Skin epidermis (tissue), 12 donors: ENCODE measurements around the gene KYAT1.

ENCODE experiments used
- H3K27ac ChIP-seq, 21 experiments: fragments of 200-600 bp; sonication (generic) in 11 of 21; one replicate each; pipeline ENCODE4 v1.5.0; 2020; ENCODE audit warnings: mild to moderate bottlenecking in 3 of 21, inconsistent platforms in 2 of 21, moderate library complexity in 2 of 21
- H3K4me3 ChIP-seq, 7 experiments: fragments of 200-600 bp; sonication (generic) in 2 of 7; one replicate each; pipeline ENCODE4 v1.5.0; 2020; ENCODE audit warnings: inconsistent platforms in 2 of 7, mild to moderate bottlenecking in 2 of 7, moderate library complexity in 1 of 7

The KYAT1 gene

GRCh38 chr9:128881884-128882676 lies at the start of gene KYAT1, which contains the start of gene LRRC8A:
Gene KYAT1 (minus strand): TSS chr9:128881950. CDS start chr9:128845405, 36,545 bp downstream.
Gene LRRC8A (plus strand): TSS chr9:128882133. CDS start chr9:128907165, 25,032 bp downstream.
- H3K27ac ChIP-seq = peak within 1 kb of the TSS; percentile 91 to 100 (median 97)

GRCh38 chr9:128929560-128929959 lies 47.8 kb upstream of the KYAT1 start:
- no peak overlapping the region for H3K27ac ChIP-seq

More at GRCh38 chr9:128881884-128882676, at the start of gene KYAT1, which contains the start of gene LRRC8A:
- peak within 1 kb of the TSS; percentile 69 to 99 (median 95) for H3K4me3 ChIP-seq

GRCh38 chr9:128928624-128929023 lies 46.9 kb upstream of the KYAT1 start:
- Histone ChIP-seq H3K4me3 (no peak overlapping the region), H3K27ac (no peak overlapping the region)

More at GRCh38 chr9:128929560-128929959, 47.8 kb upstream of the KYAT1 start:
- no peak overlapping the region for H3K4me3 ChIP-seq

GRCh38 chr9:128927731-128928411 lies 46.1 kb upstream of the KYAT1 start:
- H3K4me3 ChIP-seq = no peak overlapping the region
- peak overlapping the region in 2 of 21 experiments; percentile 28 to 43 for H3K27ac ChIP-seq

GRCh38 chr9:128923493-128923883 lies 41.7 kb upstream of the KYAT1 start:
- Histone ChIP-seq H3K27ac (no peak overlapping the region), H3K4me3 (no peak overlapping the region)

DNA sequence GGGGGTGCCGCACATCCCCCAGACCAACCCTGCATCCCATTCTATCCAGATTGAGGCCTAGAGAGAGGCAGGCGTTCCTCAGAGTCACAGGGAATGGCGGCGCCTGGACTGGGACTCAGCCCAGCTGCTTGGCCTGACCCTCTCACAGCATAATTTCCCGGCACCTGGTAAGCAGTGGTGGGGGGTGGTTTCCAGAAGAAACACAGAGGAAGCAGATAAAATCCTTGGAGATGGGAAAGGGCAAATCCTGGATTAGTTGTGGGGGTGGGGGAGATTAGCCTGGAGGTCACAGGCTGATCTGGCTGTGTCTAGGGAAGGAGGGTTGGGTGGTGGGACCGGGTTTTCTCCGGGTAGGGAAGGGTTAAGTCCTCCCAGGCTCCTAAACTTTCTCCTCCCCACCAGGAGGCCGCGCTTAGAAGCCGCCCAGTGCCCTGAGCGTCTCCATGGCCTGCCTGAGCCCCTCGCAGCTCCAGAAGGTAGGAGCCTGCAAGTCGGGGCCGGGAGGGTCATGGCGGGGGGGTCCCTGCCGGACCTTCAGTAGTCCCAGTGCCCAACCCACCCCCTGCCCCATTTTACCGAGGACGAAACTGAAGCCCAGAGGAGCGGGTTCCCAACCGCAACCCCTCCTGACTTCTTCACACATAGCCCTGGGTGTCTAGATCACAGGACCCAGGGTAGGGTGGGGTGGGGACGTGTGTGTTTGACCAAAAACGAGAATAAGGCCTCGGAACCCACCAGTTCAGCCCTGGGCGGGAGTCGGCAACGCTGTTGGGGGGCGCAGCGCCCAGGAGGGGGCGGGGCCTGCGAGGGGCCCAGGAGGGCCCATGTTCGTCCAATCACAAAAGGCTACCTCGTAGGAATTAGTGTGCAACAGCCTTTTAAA lies 40.4 kb upstream of the KYAT1 start:
- Histone ChIP-seq H3K4me3 (peak overlapping the region; percentile 12 to 57 (median 39)), H3K27ac (peak overlapping the region in 20 of 21 experiments; percentile 25 to 88 (median 79))

DNA sequence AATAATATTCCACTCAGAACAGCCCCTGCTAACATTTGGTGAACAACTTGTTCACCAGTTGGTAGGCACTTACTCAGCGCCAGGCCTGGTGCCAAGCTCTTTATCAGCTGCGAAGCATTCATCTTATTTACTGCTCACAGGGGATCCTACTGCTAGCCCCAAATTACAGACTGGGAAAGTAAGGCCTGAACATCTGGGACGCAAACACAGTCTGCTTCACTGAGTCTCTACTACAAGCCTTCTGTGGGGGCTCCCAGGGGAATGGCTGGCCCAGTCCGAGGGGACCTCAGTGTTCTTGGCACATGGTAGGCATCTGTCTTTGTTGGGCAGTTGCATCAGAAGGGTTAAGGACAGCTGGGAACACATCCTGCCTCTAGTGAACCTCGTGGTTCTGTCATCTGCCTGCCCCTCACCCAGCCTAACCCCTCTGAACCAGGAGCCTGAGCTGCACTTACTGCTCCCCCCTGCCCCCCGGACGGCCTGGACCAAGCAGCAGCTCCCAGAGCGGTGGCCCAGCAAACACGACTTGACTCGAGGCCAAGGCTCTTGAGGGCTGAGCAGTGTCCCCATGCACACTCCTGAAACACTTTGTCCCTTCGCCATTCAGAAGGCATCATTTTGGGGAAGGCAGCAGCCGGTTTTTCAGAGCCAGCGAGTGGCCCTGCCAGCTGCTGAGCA lies 38.8 kb upstream of the KYAT1 start, which contains the start of gene PHYHD1:
Gene PHYHD1 (plus strand): TSS at position 602 of the 678 bp plus-strand sequence. CDS start 1,342 bp downstream, outside the sequence.
- peak within 1 kb of the TSS in 4 of 7 experiments; percentile 12 to 57 (median 40) for H3K4me3 ChIP-seq
- peak within 1 kb of the TSS in 17 of 21 experiments; percentile 6 to 88 (median 82) for H3K27ac ChIP-seq

DNA sequence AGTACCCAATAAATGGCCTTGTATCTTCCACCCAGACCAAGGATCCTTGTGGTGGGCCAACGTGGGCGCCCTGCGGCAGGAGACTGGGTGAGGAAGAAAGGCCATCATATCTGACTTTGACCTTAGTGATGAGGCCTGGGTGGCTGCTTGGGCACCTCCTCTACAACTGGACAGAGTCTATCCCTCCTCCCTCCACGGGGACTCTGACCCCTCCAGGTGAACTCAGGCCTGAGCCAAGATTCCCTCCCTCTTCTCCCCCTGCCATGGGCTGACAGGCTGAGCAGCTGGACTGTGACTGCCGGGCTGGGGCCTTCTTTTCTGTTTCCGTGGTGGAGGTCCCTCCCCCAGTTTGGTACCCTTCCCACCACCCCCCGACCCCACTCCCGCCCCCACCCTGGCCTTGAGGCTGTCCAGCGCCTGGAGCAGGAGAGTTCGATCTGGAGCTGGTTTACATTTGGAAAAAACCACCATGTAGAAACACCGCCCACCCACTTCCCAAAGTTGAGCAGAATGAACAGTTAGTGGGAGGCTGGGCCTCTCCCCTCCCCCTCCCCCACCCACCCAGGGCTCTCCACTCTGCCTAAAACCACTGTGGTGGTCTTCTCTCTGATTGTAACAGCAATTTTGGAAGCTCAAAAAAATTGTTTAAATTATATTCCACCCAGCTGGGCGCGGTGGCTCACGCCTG lies 37.8 kb upstream of the KYAT1 start:
- Histone ChIP-seq H3K4me3 (no peak overlapping the region), H3K27ac (peak overlapping the region in 11 of 21 experiments; percentile 9 to 85 (median 57))

DNA sequence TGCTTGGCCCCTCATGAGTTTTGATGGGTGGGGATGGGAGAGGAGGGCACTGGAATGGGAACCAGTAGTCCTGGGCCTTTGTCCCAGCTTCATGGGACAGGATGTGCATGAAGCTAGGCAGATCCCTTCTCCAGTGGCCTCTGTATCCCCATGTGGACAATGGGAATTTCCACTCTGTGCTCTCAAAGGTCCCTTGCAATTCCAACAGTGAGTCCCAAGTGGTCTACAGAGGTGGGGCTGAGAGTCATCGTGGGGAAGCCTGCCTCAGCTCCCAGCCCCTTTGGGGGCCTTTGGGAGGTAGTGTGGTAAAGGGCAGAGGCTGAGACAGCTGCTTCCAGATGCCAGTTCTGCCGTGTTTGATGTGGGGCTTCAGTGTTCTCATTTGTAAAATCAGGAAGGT lies 37.2 kb upstream of the KYAT1 start:
- peak overlapping the region in 8 of 21 experiments; percentile 9 to 85 (median 56) for H3K27ac ChIP-seq
- H3K4me3 ChIP-seq = no peak overlapping the region

DNA sequence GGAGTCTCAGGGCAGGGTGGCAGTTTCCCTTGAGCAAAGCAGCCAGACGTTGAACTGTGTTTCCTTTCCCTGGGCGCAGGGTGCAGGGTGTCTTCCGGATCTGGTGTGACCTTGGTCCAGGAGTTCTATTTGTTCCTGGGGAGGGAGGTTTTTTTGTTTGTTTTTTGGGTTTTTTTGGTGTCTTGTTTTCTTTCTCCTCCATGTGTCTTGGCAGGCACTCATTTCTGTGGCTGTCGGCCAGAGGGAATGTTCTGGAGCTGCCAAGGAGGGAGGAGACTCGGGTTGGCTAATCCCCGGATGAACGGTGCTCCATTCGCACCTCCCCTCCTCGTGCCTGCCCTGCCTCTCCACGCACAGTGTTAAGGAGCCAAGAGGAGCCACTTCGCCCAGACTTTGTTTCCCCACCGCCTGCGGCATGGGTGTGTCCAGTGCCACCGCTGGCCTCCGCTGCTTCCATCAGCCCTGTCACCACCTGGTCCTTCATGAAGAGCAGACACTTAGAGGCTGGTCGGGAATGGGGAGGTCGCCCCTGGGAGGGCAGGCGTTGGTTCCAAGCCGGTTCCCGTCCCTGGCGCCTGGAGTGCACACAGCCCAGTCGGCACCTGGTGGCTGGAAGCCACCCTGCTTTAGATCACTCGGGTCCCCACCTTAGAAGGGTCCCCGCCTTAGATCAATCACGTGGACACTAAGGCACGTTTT lies 35.5 kb upstream of the KYAT1 start:
- H3K4me3 ChIP-seq = no peak overlapping the region
- H3K27ac ChIP-seq = peak overlapping the region in 19 of 21 experiments; percentile 1 to 84 (median 76)

- no peak overlapping the region for H3K4me3 ChIP-seq
- H3K27ac ChIP-seq = peak overlapping the region in 19 of 21 experiments; percentile 1 to 84 (median 76)
These were observed 35.0 kb upstream of the KYAT1 start for GRCh38 chr9:128916745-128917144.

DNA sequence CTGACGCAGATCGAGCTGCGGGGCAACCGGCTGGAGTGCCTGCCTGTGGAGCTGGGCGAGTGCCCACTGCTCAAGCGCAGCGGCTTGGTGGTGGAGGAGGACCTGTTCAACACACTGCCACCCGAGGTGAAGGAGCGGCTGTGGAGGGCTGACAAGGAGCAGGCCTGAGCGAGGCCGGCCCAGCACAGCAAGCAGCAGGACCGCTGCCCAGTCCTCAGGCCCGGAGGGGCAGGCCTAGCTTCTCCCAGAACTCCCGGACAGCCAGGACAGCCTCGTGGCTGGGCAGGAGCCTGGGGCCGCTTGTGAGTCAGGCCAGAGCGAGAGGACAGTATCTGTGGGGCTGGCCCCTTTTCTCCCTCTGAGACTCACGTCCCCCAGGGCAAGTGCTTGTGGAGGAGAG lies 34.5 kb upstream of the KYAT1 start:
- Histone ChIP-seq H3K27ac (peak overlapping the region in 20 of 21 experiments; percentile 1 to 84 (median 76)), H3K4me3 (no peak overlapping the region)

GRCh38 chr9:128913995-128914772 lies 32.4 kb upstream of the KYAT1 start:
- Histone ChIP-seq H3K27ac (peak overlapping the region in 16 of 21 experiments; percentile 67 to 88 (median 76)), H3K4me3 (no peak overlapping the region)

DNA sequence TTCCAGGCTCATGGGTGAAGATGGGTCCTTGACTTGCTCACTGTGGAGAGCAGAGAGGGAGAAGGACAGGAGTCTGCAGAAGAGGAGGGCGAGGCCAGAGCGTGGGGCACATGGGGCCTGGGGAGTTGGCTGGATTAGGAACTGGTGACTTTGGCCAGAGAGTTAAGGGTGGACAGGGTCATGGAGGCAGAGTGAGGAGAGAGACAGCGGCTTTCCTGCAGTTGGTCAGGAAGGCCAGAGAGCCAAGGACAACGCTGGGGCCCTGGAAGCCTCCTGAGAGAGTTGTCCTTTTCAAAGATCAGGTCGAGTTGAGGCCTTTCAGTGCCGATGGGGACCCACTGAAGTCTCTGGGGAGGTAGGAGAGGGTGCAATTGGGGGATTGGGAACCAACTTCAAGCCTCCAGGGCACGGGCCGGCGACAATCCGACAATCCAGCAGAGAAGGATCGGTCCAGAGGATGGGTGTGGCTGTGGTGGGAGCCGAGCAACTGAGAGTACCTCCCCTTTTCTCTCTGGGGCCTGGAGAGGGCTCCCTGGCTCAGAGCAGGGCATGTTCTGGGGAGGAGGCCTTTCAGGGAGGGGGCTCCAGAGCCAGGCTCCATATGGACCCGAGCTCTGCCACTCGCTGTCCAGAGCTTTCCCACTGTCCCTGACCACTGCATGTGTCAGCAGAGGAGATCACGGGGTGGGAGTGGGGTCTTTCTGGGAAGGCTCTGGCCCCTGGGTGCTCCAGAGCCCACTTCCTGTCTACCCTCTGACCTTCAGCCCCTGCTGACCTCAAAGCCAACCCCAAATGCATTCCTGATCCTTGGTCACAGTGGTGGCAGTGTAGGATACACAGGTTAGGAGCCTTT lies 31.5 kb upstream of the KYAT1 start:
- Histone ChIP-seq H3K27ac (peak overlapping the region in 19 of 21 experiments; percentile 4 to 88 (median 75)), H3K4me3 (peak overlapping the region in 1 of 7 experiments; percentile 0)

- Histone ChIP-seq H3K27ac (peak overlapping the region in 20 of 21 experiments; percentile 45 to 88 (median 76)), H3K4me3 (no peak overlapping the region)
These were observed 30.6 kb upstream of the KYAT1 start for GRCh38 chr9:128912270-128912853.
